Medulla oblongata (tissue), 1 donor: ENCODE data around the gene KLHL30.

ENCODE experiments used
- DNase-seq: peaks from one replicate; pipeline ENCODE4 v3.0.0-alpha.2; 2015; ENCODE audit errors: extremely low spot score

Gene KLHL30

GRCh38 chr2:238132463-238133450 lies 5.7 kb upstream of the KLHL30 start:
- no peak for DNase-seq

GRCh38 chr2:238133499-238134392 lies 4.7 kb upstream of the KLHL30 start:
- no peak for DNase-seq

DNA sequence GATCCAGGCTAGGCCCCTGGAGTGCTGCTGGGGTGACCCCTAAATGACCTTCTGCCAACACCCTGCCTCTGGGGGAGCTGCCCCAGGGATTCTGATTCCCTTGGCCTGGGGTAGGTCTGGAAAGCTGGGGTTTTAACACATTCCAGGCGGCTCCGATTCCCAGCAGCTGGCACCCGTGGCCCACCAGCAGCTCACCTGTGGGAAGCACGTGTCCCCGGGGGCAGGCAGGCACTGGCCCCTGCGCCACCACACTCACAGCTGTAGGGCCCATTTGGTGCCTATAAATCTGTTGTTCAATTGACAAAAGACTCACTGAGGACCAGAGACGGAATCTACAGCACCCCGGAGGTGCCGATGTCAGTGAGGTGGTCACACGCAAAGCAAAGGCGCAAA lies 4.1 kb upstream of the KLHL30 start:
- no peak for DNase-seq

DNA sequence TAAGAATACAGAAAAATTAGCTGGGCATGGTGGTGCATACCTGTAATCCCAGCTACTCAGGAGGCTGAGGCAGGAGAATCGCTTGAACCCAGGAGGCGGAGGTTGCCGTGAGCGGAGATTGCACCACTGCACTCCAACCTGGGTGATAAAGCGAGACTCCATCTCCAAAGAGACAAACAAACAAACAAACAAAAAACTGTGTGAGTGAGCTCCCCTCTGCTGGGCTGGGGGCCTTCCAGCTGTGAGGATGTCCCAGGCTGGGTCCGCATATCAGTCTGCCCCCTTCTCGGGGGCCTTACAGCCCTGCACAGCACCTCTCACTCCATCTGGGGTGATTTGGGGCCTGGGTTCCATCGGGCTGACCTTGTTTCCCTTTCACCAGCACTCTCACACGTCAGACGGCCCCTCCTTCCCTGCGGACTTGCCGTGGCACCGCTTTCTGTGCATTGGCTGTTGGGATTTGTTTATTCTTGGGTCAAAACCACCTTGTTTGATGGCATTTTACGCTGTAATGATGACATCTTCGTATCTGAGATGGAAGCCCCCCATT lies 2.8 kb upstream of the KLHL30 start:
- no peak for DNase-seq

- DNase-seq, result no peak
Measured at GRCh38 chr2:238136820-238137537, 1.5 kb upstream of the KLHL30 start.

DNA sequence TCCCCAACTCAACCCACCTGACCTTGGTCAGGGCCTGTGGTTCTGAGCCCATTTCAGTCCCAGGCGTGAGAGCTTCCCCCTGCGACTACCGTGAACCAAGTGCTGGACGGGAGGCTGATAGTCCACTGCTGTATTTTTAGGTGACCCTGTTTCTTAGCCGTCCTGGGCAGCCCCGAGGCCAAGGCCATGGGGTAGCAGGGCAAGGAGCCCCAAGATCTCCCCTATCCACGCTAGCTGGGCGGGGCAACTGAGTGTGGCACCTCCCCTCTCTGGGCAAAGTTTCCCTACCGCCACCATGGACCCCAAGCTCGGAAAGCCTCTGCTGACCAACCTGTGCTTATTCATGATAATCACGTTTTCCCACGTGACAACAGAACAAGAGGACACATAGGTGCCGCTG lies 583 bp upstream of the KLHL30 start:
- no peak for DNase-seq

DNA sequence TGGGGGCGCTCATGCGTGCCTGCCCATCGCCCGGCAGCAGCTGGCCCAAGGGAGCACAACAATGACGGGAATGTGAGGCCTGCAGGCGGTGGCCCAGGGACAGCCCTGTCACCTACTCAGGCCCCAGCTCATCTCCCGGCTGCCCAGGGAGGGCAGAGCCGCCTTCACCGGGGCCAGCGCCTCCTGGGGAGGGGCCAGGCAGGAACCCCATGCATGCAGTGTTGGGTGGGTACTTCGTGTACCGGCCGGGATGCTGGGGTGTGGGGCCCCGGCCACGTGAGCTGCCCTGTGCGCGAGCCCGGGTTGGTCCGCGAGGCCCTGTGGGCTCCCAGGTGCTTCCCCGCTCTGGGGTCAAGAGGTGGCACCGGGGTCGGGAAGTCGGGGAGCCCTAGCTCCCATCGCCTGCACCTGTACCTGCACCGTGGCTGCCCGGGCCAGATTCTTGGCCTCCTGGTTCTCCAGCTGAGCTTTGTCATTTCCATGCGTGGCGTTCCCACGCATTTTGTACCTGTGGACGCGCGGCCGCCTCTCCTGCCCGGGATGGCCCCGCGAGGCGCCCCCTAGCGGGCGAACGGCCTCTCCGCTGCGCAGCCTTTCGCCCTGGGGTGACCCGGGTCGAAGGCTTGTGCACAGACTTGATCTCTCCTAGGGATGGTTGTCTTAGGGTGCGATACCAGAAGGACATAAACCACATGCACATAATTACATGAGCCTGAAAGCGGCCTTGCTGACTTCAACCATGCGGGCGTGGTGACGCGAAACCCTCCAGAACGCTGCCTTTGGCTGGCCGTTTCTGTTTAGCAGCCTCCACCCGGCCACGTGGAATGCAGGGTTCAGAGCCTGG lies 950 bp downstream of the KLHL30 start:
- no peak for DNase-seq

- no peak for DNase-seq
Measured at GRCh38 chr2:238140040-238140439, 1.6 kb downstream of the KLHL30 start.

DNA sequence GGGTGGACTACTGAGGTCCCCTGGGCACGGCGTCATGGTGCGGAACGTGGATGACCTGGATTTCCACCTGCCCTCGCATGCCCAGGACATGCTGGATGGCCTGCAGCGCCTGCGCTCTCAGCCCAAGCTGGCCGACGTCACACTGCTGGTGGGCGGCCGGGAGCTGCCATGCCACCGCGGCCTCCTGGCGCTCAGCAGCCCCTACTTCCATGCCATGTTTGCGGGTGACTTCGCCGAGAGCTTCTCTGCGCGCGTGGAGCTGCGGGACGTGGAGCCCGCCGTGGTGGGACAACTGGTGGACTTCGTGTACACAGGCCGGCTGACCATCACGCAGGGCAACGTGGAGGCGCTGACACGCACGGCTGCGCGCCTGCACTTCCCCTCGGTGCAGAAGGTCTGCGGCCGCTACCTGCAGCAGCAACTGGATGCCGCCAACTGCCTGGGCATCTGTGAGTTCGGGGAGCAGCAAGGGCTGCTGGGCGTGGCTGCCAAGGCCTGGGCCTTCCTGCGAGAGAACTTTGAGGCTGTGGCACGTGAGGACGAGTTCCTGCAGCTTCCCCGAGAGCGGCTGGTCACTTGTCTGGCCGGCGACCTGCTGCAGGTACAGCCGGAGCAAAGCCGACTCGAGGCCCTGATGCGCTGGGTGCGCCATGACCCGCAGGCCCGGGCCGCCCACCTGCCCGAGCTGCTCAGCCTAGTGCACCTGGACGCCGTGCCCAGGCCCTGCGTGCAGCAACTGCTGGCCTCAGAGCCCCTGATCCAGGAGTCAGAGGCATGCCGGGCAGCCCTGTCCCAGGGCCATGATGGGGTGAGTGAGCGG lies 2.5 kb downstream of the KLHL30 start:
- DNase-seq, result no peak

DNA sequence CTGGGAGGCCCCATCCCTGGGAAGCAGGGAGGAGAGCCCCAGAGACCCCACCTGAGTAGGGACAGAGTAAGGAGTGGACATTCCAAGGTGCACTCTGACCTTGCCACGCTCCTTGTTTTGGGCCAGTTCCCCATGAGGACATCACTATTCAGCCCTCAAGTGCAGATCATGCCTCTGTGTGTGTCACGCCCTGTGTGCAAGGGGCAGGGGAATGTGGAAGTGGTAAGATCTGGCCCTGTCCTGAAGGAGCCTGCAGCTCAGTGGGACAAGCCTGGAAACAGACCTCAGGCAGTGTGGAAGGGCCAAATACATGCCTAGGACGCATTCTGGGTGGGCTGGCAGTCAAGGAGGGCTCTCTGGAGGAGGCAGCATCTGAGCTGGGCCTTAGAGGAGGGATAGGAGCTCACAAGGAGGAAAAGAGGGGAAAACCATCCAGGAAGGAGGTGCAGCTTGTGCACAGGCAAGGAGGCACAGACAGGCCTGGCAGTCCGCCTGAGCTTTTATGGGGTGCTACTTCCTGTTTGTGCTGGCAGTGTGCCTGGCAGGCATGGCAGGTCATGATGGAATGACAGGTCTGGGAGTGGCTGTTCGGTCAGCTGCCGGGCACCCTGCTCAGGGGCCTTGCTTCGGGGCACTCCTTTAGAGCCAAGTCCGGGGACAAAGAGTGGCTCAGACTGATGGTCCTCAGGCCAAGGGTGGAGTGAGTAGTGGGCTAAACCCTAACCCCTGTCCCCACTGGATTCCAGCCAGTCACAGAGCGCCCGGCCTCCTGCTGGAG lies 3.3 kb downstream of the KLHL30 start:
- no peak for DNase-seq

GRCh38 chr2:238142382-238143205 lies 4.1 kb downstream of the KLHL30 start:
- no peak for DNase-seq

DNA sequence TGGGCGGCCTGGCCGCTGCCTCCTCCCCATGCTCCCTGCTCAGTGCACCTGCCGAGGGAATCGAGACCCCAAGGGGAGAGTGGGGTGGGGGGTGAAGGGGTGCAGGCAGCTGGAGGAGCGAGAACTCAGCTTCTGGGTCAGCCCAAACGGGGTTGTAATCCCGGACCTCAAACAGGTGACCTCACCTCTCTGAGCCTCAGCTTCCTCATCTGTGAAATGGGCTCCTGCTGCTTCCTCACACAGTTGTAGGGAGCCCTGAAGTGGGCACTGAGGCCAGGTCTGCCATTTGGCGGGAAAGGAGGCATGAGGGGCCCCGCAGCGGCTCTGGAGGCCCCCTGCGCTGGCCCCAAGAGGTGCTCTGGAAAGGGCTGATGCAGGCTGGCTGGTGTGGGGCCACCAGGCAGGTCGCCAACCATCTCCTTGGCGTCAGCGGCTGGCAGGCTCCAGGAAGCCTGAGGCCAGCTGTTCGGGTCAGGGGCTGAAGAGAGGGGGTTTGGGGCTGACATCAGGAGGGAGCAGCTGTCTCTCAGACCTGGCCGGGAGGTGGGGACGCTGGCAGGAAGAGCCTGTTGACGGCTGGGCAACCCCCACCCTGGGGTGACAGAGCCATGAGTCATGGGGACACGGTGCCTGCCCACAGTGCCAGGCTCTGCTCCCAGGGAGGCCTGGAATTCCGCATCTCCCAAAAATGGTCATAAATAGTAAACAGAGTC lies 4.9 kb downstream of the KLHL30 start:
- no peak for DNase-seq

DNA sequence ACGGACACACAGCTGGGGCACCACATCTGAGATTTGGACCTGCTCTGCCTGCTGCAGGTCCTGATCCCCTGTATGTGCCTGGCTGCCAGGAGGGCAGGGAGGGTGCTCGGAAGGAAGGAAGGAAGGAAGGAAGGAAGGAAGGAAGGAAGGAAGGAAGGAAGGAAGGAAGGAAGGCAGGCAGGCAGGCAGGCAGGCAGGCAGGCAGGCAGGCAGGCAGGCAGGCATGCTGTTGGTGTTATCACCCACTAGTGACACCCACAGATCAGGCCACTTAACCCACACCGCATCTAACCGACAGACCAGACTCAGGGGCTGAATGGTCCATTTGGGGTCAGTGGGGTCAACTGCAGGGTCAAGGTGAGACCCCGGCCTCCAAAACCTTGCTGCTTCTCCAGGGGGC lies 5.8 kb downstream of the KLHL30 start:
- DNase-seq, result no peak

GRCh38 chr2:238145046-238145445 lies 6.6 kb downstream of the KLHL30 start:
- DNase-seq, result no peak

DNA sequence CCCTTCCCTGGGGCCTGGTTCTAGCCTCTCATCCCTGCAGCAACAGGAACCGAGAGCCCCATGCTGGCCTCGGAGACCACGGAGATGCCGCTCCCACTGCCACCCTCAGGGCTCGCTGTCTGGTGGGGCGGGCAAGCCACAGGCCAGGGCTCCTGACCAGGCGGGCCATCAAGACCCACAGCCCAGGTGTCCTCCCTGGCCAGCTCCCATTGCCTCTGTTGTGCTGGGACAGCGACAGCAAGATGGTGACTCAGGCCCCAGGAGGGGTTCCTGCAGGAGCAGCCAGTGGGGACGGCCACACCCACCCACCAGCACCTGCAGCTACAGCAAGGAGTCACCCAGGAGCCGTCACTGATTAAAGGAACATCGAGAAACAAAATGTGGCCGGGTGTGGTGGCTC lies 7.4 kb downstream of the KLHL30 start:
- DNase-seq, result no peak

- no peak for DNase-seq
Measured at GRCh38 chr2:238146884-238147544, 8.5 kb downstream of the KLHL30 start.

GRCh38 chr2:238148981-238149380 lies 10.5 kb downstream of the KLHL30 start:
- no peak for DNase-seq
